ENCODE results near the gene PSMB5.
"Not testable (repeated sequence)": the region's sequence is repeated elsewhere in the genome, so short reads cannot be mapped to it uniquely, and the experiment has no call there.

DNA sequence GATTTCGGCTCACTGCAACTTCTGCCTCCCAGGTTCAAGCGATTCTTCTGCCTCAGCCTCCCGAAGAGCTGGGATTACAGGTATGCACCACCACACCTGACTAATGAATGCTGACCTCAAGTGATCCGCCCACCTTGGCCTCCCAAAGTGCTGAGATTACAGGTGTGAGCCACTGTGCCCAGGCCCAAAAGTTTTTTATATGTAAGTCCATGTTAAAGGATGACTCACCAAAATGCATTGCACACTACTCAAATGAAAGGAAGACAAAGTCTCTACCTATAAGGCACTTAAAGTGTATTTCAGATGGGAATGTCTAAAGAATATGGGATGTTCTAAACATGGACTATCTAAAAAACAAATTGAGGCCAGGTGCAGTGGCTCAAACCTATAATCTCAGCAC is 30.4 kb downstream of the PSMB5 start:
- TF ChIP-seq, protein P1, sequence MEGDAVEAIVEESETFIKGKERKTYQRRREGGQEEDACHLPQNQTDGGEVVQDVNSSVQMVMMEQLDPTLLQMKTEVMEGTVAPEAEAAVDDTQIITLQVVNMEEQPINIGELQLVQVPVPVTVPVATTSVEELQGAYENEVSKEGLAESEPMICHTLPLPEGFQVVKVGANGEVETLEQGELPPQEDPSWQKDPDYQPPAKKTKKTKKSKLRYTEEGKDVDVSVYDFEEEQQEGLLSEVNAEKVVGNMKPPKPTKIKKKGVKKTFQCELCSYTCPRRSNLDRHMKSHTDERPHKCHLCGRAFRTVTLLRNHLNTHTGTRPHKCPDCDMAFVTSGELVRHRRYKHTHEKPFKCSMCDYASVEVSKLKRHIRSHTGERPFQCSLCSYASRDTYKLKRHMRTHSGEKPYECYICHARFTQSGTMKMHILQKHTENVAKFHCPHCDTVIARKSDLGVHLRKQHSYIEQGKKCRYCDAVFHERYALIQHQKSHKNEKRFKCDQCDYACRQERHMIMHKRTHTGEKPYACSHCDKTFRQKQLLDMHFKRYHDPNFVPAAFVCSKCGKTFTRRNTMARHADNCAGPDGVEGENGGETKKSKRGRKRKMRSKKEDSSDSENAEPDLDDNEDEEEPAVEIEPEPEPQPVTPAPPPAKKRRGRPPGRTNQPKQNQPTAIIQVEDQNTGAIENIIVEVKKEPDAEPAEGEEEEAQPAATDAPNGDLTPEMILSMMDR (IDR thresholded peaks at IDR 0.05; ENCODE audit: poor library complexity) = not testable (repeated sequence)
- not testable (repeated sequence) for TF ChIP-seq EZH2 (IDR thresholded peaks at IDR 0.05; ENCODE audit: borderline replicate concordance)

Data from hepatocyte (in vitro differentiated cells).